HEK293 (cell line): ENCODE data around the gene CDK5.

Experiments used
- BCL11A ChIP-seq: fragments of 450-650 bp; formaldehyde crosslinking; IDR thresholded peaks from 2 replicates; pipeline ENCODE4 v1.5.1; 2016; ENCODE audit warnings: low read depth, missing biosample characterization, missing genetic modification characterization
- CTCF ChIP-seq: fragments of 450-650 bp; formaldehyde crosslinking; IDR thresholded peaks from 2 replicates; pipeline ENCODE4 v1.5.1; 2016; ENCODE audit warnings: missing biosample characterization, missing genetic modification characterization
- GLI2 ChIP-seq: fragments of 450-650 bp; formaldehyde crosslinking; IDR thresholded peaks from 2 replicates; pipeline ENCODE4; 2017; ENCODE audit warnings: missing biosample characterization, missing genetic modification characterization, low read depth, borderline replicate concordance
- GLIS2 ChIP-seq: fragments of 450-650 bp; formaldehyde crosslinking; IDR thresholded peaks from 2 replicates; pipeline ENCODE4 v1.5.1; 2016; ENCODE audit warnings: missing biosample characterization, missing genetic modification characterization
- KLF17 ChIP-seq: fragments of 450-650 bp; formaldehyde crosslinking; IDR thresholded peaks from 2 replicates; pipeline ENCODE4 v1.5.1; 2016; ENCODE audit warnings: missing biosample characterization, missing genetic modification characterization
- PRDM6 ChIP-seq: fragments of 450-650 bp; formaldehyde crosslinking; IDR thresholded peaks from 2 replicates; pipeline ENCODE4 v1.5.1; 2017; ENCODE audit warnings: missing biosample characterization, missing genetic modification characterization
- SP7 ChIP-seq: fragments of 450-650 bp; formaldehyde crosslinking; IDR thresholded peaks from 2 replicates; pipeline ENCODE4 v1.5.1; 2016; ENCODE audit warnings: missing biosample characterization, missing genetic modification characterization
- TCF7L2 ChIP-seq: IDR thresholded peaks from 2 replicates; pipeline ENCODE4 v1.6.1; 2011; ENCODE audit warnings: low read depth, mild to moderate bottlenecking, inconsistent platforms, low read length, moderate library complexity, borderline replicate concordance
- WT1 ChIP-seq: fragments of 450-650 bp; formaldehyde crosslinking; IDR thresholded peaks from 2 replicates; pipeline ENCODE4 v1.5.1; 2016; ENCODE audit warnings: missing biosample characterization, missing genetic modification characterization
- ZBTB26 ChIP-seq: fragments of 450-650 bp; formaldehyde crosslinking; optimal IDR thresholded peaks from 2 replicates; pipeline ENCODE3; 2016; ENCODE audit warnings: missing biosample characterization, mild to moderate bottlenecking, missing genetic modification characterization
- ZBTB49 ChIP-seq: fragments of 450-650 bp; formaldehyde crosslinking; IDR thresholded peaks from 2 replicates; pipeline ENCODE4 v1.5.1; 2016; ENCODE audit warnings: missing biosample characterization, missing genetic modification characterization, low read depth
- ZFP37 ChIP-seq: fragments of 450-650 bp; formaldehyde crosslinking; IDR thresholded peaks from 2 replicates; pipeline ENCODE4 v1.5.1; 2016; ENCODE audit warnings: missing biosample characterization, missing genetic modification characterization
- ZNF157 ChIP-seq: fragments of 450-650 bp; formaldehyde crosslinking; IDR thresholded peaks from 2 replicates; pipeline ENCODE4 v1.5.1; 2016; ENCODE audit warnings: missing biosample characterization, missing genetic modification characterization
- ZNF24 ChIP-seq: fragments of 450-650 bp; formaldehyde crosslinking; IDR thresholded peaks from 2 replicates; pipeline ENCODE4 v1.5.1; 2016; ENCODE audit warnings: missing biosample characterization, missing genetic modification characterization
- ZNF324 ChIP-seq: fragments of 450-650 bp; formaldehyde crosslinking; IDR thresholded peaks from 2 replicates; pipeline ENCODE4 v1.5.1; 2016; ENCODE audit warnings: missing biosample characterization, missing genetic modification characterization
- ZNF341 ChIP-seq: fragments of 450-650 bp; formaldehyde crosslinking; IDR thresholded peaks from 2 replicates; pipeline ENCODE4; 2016; ENCODE audit warnings: low read depth, missing biosample characterization, missing genetic modification characterization
- ZNF501 ChIP-seq: fragments of 450-650 bp; formaldehyde crosslinking; IDR thresholded peaks from 2 replicates; pipeline ENCODE4 v1.5.1; 2016; ENCODE audit warnings: missing biosample characterization, missing genetic modification characterization
- ZNF518A ChIP-seq: fragments of 450-650 bp; formaldehyde crosslinking; conservative IDR thresholded peaks from 2 replicates; pipeline ENCODE4 v1.5.1; 2016; ENCODE audit warnings: low read depth, missing biosample characterization, missing genetic modification characterization
- ZNF658 ChIP-seq: fragments of 450-650 bp; formaldehyde crosslinking; IDR thresholded peaks from 2 replicates; pipeline ENCODE4; 2016; ENCODE audit warnings: missing biosample characterization, missing genetic modification characterization
- ZNF660 ChIP-seq: fragments of 450-650 bp; IDR thresholded peaks from 2 replicates; pipeline ENCODE4 v1.5.1; 2018; ENCODE audit warnings: missing biosample characterization, mild to moderate bottlenecking, missing genetic modification characterization
- ZNF692 ChIP-seq: fragments of 450-650 bp; formaldehyde crosslinking; IDR thresholded peaks from 2 replicates; pipeline ENCODE4 v1.5.1; 2016; ENCODE audit warnings: missing biosample characterization, missing genetic modification characterization
- ZNF843 ChIP-seq: fragments of 450-650 bp; formaldehyde crosslinking; IDR thresholded peaks from 2 replicates; pipeline ENCODE4 v1.5.1; 2016; ENCODE audit warnings: missing biosample characterization, missing genetic modification characterization
- ZSCAN16 ChIP-seq: fragments of 450-650 bp; formaldehyde crosslinking; IDR thresholded peaks from 2 replicates; pipeline ENCODE4 v1.5.1; 2016; ENCODE audit warnings: missing biosample characterization, missing genetic modification characterization

CDK5 gene

GRCh38 chr7:151017953-151018420 lies 39.7 kb downstream of the CDK5 start (continued):
- TF ChIP-seq ZBTB49: no peak
- TF ChIP-seq ZNF843 (tag by site-specific recombination): no peak
- no peak for TF ChIP-seq ZNF324 (tag by site-specific recombination)
- peak; percentile 79 for TF ChIP-seq GLIS2 (tag by site-specific recombination)
- TF ChIP-seq TCF7L2: no peak
- TF ChIP-seq ZFP37 (tag by site-specific recombination): 0 out of 2 replicates have a peak, but pooled peaks have one; percentile 54
- TF ChIP-seq PRDM6: no peak
- peak; percentile 53 for TF ChIP-seq ZBTB26
- peak; percentile 76 for TF ChIP-seq ZNF692 (tag by site-specific recombination)
- TF ChIP-seq BCL11A: no peak
- TF ChIP-seq ZNF518A: no peak
- TF ChIP-seq WT1 (tag by site-specific recombination): no peak
- TF ChIP-seq SP7: peak; percentile 55
- TF ChIP-seq ZNF660: no peak
- TF ChIP-seq ZSCAN16: no peak
- no peak for TF ChIP-seq ZNF157 (tag by site-specific recombination)
- peak; percentile 74 for TF ChIP-seq ZNF501 (tag by site-specific recombination)
- peak; percentile 64; the same call in 1 of the 2 replicates for TF ChIP-seq KLF17 (tag by site-specific recombination)
- no peak for TF ChIP-seq ZNF24 (tag by site-specific recombination)
- TF ChIP-seq ZNF658 (tag by site-specific recombination): no peak
- TF ChIP-seq CTCF (tag by site-specific recombination): peak; percentile 97
- TF ChIP-seq ZNF341 (tag by site-specific recombination): no peak
- TF ChIP-seq GLI2 (tag by site-specific recombination): no peak
